Esophagus muscularis mucosa (tissue), 3 donors: ENCODE measurements around the gene SND1.

Source experiments
- CTCF ChIP-seq, 3 experiments: fragments of 200-600 bp in 2 of 3; fragments of 450-650 bp in 1 of 3; sonication (generic) in 2 of 3; IDR thresholded peaks; one replicate each; pipeline ENCODE4 v1.5.1; 2017 to 2019; ENCODE audit warnings: antibody characterized with exemption in 3 of 3, mild to moderate bottlenecking in 2 of 3, moderate library complexity in 1 of 3
- POLR2A ChIP-seq: fragments of 450-650 bp; IDR thresholded peaks from one replicate; pipeline ENCODE4 v1.6.1; 2017; ENCODE audit warnings: antibody characterized with exemption, moderate library complexity, mild to moderate bottlenecking, low read depth
- POLR2AphosphoS5 ChIP-seq, 2 donors: sonication (generic); formaldehyde crosslinking; IDR thresholded peaks; one replicate each; pipeline ENCODE4 v1.6.1; 2017; ENCODE audit warnings: antibody characterized with exemption in 2 of 2

DNA sequence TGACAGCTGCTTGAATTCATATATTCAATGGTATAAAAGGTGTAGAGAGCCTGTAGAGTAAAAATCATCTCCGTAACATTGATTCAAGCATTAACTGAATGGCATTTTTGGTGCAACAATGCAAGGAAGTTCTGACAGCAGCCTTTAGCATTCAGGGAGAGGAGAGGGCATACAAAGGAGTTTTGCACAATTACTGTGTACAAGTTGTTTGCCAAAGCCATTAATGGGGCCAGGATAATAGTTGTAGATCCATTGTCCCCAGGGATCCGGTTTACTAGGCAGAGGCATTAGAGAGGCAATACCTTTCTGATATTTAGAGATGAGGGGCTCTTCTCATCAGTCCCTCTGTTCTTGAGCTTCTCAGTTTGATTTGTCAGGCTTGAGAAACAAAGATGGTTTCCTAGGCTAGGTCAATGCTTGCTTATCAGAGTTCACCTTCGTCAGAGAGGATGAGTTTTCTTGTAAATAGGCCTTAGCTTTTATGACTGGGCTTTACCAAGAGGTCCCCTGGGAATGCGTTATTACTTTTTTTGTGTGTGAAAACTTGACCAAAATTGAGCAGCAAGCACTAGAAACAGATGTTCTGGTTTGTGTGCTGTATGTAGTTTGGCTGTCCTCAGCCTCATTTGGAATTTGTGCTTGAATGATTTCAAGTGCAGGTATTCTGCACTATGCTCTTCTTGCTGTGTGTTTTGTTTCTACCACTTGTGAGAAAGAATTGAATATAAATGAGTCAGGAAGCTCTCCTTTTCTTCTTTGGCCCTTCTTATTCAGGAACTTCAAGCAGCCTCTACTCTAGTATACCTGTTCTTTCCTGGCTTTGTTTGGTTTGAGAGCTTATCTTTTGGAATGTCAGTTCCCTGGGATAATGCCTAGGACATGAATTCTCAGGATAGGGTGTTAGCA is 32.0 kb downstream of the SND1 start:
- TF ChIP-seq CTCF (IDR thresholded peaks at IDR 0.05) (no peak), POLR2AphosphoS5 (IDR thresholded peaks at IDR 0.05) (no peak), POLR2A (no peak)
